Endothelial cell (in vitro differentiated cells): ENCODE measurements around the gene GAPDH. TPM values are rescaled to one million over a fixed set of nuclear protein-coding genes. Genes with fewer than 3 reads are reported as not detected.

Experiments
- DNase-seq: peaks from one replicate; pipeline ENCODE4 v3.0.0; 2021; ENCODE audit warnings: low spot score
- H3K27ac Mint-ChIP-seq: one replicate; pipeline ENCODE4 v1.8.0; 2021; ENCODE audit warnings: mixed read lengths, inconsistent platforms; ENCODE audit not compliant: unreplicated experiment
- H3K27me3 Mint-ChIP-seq: one replicate; pipeline ENCODE4 v1.8.0; 2021; ENCODE audit warnings: mild to moderate bottlenecking, moderate library complexity, mixed read lengths, inconsistent platforms; ENCODE audit not compliant: unreplicated experiment
- H3K36me3 Mint-ChIP-seq: one replicate; pipeline ENCODE4 v1.8.0; 2021; ENCODE audit warnings: mild to moderate bottlenecking, low read depth, mixed read lengths, inconsistent platforms; ENCODE audit not compliant: unreplicated experiment
- H3K4me1 Mint-ChIP-seq: one replicate; pipeline ENCODE4 v1.8.0; 2021; ENCODE audit warnings: mild to moderate bottlenecking, mixed read lengths, inconsistent platforms; ENCODE audit not compliant: unreplicated experiment
- H3K4me3 Mint-ChIP-seq: one replicate; pipeline ENCODE4 v1.8.0; 2021; ENCODE audit warnings: mild to moderate bottlenecking, mixed read lengths, inconsistent platforms; ENCODE audit not compliant: unreplicated experiment
- H3K9me3 Mint-ChIP-seq: one replicate; pipeline ENCODE4 v1.8.0; 2021; ENCODE audit warnings: mixed read lengths, inconsistent platforms; ENCODE audit not compliant: unreplicated experiment
- CTCF ChIP-seq: fragments of 200-600 bp; sonication (generic); IDR thresholded peaks from one replicate; pipeline ENCODE4 v1.5.0; 2021; ENCODE audit warnings: antibody characterized with exemption; ENCODE audit not compliant: unreplicated experiment
- total RNA-seq: library from RNA; stranded (reverse); fragmentation: NEBNext Ultra II Directional; extraction: Animal tissue kit (Norgen Biotek cat#: 25700); gene quantifications from one replicate; pipeline ENCODE4 v1.2.1, GENCODE V29; 2021; ENCODE audit not compliant: unreplicated experiment

GAPDH gene
- total RNA-seq, 1 donor from 2014 or later: 2,393 TPM

DNA sequence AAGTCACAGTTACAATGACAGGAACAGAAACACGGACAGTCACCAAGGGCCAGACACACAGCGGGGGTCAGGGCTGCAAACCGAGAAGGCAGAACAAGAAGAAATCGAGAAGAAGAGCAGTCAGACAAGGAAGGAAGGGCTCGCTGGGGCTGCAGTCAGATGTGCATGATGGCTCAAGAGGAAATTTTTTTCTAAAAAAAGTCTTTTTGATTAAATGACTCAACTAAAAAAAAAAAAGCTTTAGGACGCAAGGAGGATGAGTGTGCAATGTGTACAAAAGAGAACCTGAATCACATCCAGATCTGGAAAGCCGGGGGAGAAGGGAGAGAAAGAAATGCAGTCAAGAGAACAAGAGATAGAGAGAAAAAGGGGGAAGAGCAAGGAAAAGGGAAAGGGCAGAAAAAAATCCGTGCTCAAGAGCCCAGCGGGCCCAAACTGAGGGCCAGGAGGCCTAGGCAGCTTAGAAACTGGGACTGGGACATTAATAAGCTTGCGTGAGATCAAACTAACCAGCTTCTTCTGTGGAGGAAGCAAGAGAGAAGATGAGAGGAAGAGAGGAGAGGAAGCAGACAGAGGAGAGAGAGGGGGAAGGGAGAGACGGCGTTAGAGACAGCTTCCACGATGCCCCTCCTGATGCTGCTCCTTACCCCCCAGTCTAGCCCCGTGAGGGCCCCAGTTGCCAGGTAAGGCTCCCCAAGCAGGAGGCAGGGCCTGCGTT, 14.8 kb downstream of the GAPDH start:
- DNase-seq: no peak
- Mint-ChIP-seq H3K9me3 (no peaks in the 10 kb centered on the region), H3K4me1 (peaks cover 67% of the 10 kb centered on the region), H3K27ac (peak overlapping the region; percentile 72), H3K4me3 (peak overlapping the region; percentile 48), H3K27me3 (peaks cover 14% of the 10 kb centered on the region), H3K36me3 (peaks cover 51% of the 10 kb centered on the region)
- TF ChIP-seq CTCF: no peak

GRCh38 chr12:6549684-6550151, 15.4 kb downstream of the GAPDH start:
- no peak for TF ChIP-seq CTCF
- Mint-ChIP-seq H3K4me1 (peaks cover 72% of the 10 kb centered on the region), H3K4me3 (peak overlapping the region; percentile 48), H3K9me3 (no peaks in the 10 kb centered on the region), H3K27me3 (peaks cover 15% of the 10 kb centered on the region), H3K36me3 (peaks cover 52% of the 10 kb centered on the region), H3K27ac (no peak overlapping the region)
- DNase-seq: no peak

- no peak for DNase-seq
- TF ChIP-seq CTCF: no peak
- no peak overlapping the region for H3K27ac Mint-ChIP-seq
- peaks cover 57% of the 10 kb centered on the region for H3K36me3 Mint-ChIP-seq
- H3K4me3 Mint-ChIP-seq: no peak overlapping the region
- H3K27me3 Mint-ChIP-seq: peaks cover 20% of the 10 kb centered on the region
- H3K4me1 Mint-ChIP-seq: peaks cover 77% of the 10 kb centered on the region
- no peaks in the 10 kb centered on the region for H3K9me3 Mint-ChIP-seq
Measured at GRCh38 chr12:6550294-6551062, 16.2 kb downstream of the GAPDH start.

DNA sequence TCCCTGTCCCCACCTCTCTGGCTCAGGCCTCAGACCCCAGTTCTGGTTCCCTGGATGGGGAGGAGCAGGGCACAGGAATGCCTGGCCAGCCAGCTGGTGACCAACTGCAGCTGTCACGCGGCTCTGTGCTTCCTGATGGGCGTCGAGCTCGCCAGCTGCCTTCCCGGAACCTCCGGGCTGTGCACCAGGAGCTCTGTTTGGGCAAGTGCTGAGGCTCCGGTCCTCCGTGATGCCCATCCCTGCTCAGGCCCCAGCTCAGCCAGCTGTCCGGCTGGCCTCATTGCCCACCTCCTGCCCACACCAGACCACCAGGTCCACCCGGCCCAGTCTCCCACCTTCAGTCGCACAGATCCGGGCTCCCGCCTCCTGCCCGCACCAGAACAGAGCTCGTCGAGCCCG, 16.7 kb downstream of the GAPDH start:
- peaks cover 52% of the 10 kb centered on the region for H3K36me3 Mint-ChIP-seq
- H3K27ac Mint-ChIP-seq: no peak overlapping the region
- peaks cover 75% of the 10 kb centered on the region for H3K4me1 Mint-ChIP-seq
- H3K27me3 Mint-ChIP-seq: peaks cover 20% of the 10 kb centered on the region
- no peak for TF ChIP-seq CTCF
- DNase-seq: no peak
- no peaks in the 10 kb centered on the region for H3K9me3 Mint-ChIP-seq
- no peak overlapping the region for H3K4me3 Mint-ChIP-seq
